Endothelial cell of umbilical vein (primary cell): ENCODE data around the gene TMEM171. TPM values are rescaled to one million over a fixed set of nuclear protein-coding genes. Genes with fewer than 3 reads are reported as not detected.

Experiments
- BruUV-seq: library from RNA; stranded (reverse); fragments of 400-500 nt; replicated peaks from 2 replicates; lab custom pipeline; 2021; lab: Mats Ljungman, UMichigan
- CTCF ChIA-PET: fragments of 300-600, 350-600 bp; sonication (Branson Sonifier 250); formaldehyde crosslinking; loops from one replicate; lab custom pipeline; 2021; ENCODE audit warnings: antibody characterized with exemption, inconsistent platforms; lab: Charles Lee
- POLR2A ChIA-PET: fragments of 300-600, 350-600 bp; sonication (Branson Sonifier 250); formaldehyde crosslinking; loops from one replicate; lab custom pipeline; 2021; ENCODE audit warnings: antibody characterized with exemption, inconsistent platforms; lab: Charles Lee
- DNase-seq: peaks from one replicate; pipeline ENCODE4 v3.0.0-alpha.2; 2011; ENCODE audit warnings: low read depth, low spot score
- FAIRE-seq: peaks from 2 replicates; lab custom pipeline; 2011; peaks lifted over from hg19 to GRCh38; lab: Jason Lieb, UNC
- H2AFZ ChIP-seq: 2 replicates; pipeline ENCODE4 v1.6.0; 2012; ENCODE audit warnings: low read depth, low read length, control low read depth, inconsistent platforms
- H3K27ac ChIP-seq: 2 replicates; pipeline ENCODE4 v1.5.1; 2011; ENCODE audit warnings: low read depth, mild to moderate bottlenecking, control low read depth, low read length, moderate library complexity; ENCODE audit not compliant: insufficient read depth
- H3K27me3 ChIP-seq, 2 experiments: 2 replicates each; pipeline versions ENCODE4 v1.6.0 to v1.6.1; 2011; ENCODE audit warnings: low read length in 2 of 2, mixed read lengths in 1 of 2; ENCODE audit not compliant: control insufficient read depth in 2 of 2, insufficient read depth in 2 of 2
- H3K36me3 ChIP-seq, 2 experiments: 2 replicates in 1 of 2; 3 replicates in 1 of 2; pipeline ENCODE4 v1.5.1; 2011; ENCODE audit warnings: low read length in 2 of 2, mild to moderate bottlenecking in 1 of 2, moderate library complexity in 1 of 2; ENCODE audit not compliant: control insufficient read depth in 2 of 2, insufficient read depth in 2 of 2; ENCODE audit errors: extremely low read depth in 1 of 2
- H3K4me1 ChIP-seq: 3 replicates; pipeline ENCODE4 v1.5.1; 2011; ENCODE audit warnings: mild to moderate bottlenecking, low read length; ENCODE audit not compliant: control insufficient read depth, insufficient read depth; ENCODE audit errors: extremely low read depth
- H3K4me2 ChIP-seq: 2 replicates; pipeline ENCODE4 v1.6.1; 2011; ENCODE audit warnings: low read length, control low read depth, mixed read lengths; ENCODE audit not compliant: insufficient read depth
- H3K4me3 ChIP-seq, 3 experiments: fragments of 200-600 bp in 1 of 3; sonication (generic), shearing (Covaris generic) in 1 of 3; replicated peaks in 1 of 3; 2 replicates each; pipeline ENCODE4 v1.5.1; 2011 to 2016; ENCODE audit warnings: control low read depth in 3 of 3, low read length in 3 of 3, mild to moderate bottlenecking in 2 of 3, inconsistent platforms in 1 of 3, low read depth in 1 of 3, moderate library complexity in 1 of 3; ENCODE audit not compliant: insufficient read depth in 1 of 3
- H3K79me2 ChIP-seq: 2 replicates; pipeline ENCODE4 v1.6.0; 2012; ENCODE audit warnings: low read length, inconsistent platforms; ENCODE audit not compliant: control insufficient read depth, insufficient read depth
- H3K9ac ChIP-seq: replicated peaks from 2 replicates; pipeline ENCODE3; 2011; ENCODE audit warnings: low read length, control low read depth; ENCODE audit not compliant: insufficient read depth; ENCODE audit errors: extremely low read depth
- H3K9me1 ChIP-seq: replicated peaks from 3 replicates; pipeline ENCODE4 v1.6.0; 2011; ENCODE audit warnings: mild to moderate bottlenecking, low read length; ENCODE audit not compliant: control insufficient read depth, insufficient read depth; ENCODE audit errors: extremely low read depth
- H3K9me3 ChIP-seq: replicated peaks from 2 replicates; pipeline ENCODE4 v1.5.1; 2012; ENCODE audit warnings: low read length, inconsistent platforms; ENCODE audit not compliant: control insufficient read depth, insufficient read depth
- H4K20me1 ChIP-seq: replicated peaks from 2 replicates; pipeline ENCODE3; 2011; ENCODE audit warnings: mild to moderate bottlenecking, low read length; ENCODE audit not compliant: control insufficient read depth, insufficient read depth; ENCODE audit errors: extremely low read depth
- CTCF ChIP-seq, 2 donors: IDR thresholded peaks; 1 replicate in 1 of 2; 2 replicates in 1 of 2; pipeline ENCODE4 v1.5.1; 2011; ENCODE audit warnings: low read length in 2 of 2, mild to moderate bottlenecking in 2 of 2, moderate library complexity in 2 of 2, control low read depth in 1 of 2, inconsistent platforms in 1 of 2, low read depth in 1 of 2; ENCODE audit not compliant: insufficient read depth in 1 of 2; ENCODE audit errors: extremely low read depth in 1 of 2
- EZH2 ChIP-seq: IDR thresholded peaks from 2 replicates; pipeline ENCODE4 v1.6.1; 2012; ENCODE audit warnings: borderline replicate concordance, low read depth, mild to moderate bottlenecking, moderate library complexity, low read length, inconsistent platforms; ENCODE audit not compliant: severe bottlenecking
- FOS ChIP-seq: IDR thresholded peaks from 2 replicates; pipeline ENCODE4 v1.6.1; 2011; ENCODE audit warnings: mild to moderate bottlenecking, low read length, moderate library complexity, borderline replicate concordance; ENCODE audit not compliant: insufficient read depth
- GATA2 ChIP-seq: IDR thresholded peaks from 2 replicates; pipeline ENCODE4 v1.7.0; 2011; ENCODE audit warnings: low read depth, mild to moderate bottlenecking, moderate library complexity, mixed read lengths, low read length; ENCODE audit not compliant: insufficient read length, insufficient read depth
- JUN ChIP-seq: IDR thresholded peaks from 2 replicates; pipeline ENCODE4 v1.6.1; 2011; ENCODE audit warnings: borderline replicate concordance, low read depth; ENCODE audit not compliant: insufficient read length, insufficient read depth
- MYC ChIP-seq: IDR thresholded peaks from one replicate; pipeline ENCODE4 v1.6.1; 2011; ENCODE audit warnings: mild to moderate bottlenecking, low read depth, low read length
- POLR2AphosphoS5 ChIP-seq: IDR thresholded peaks from 2 replicates; pipeline ENCODE4 v1.6.1; 2012; ENCODE audit warnings: low read depth, mild to moderate bottlenecking, control low read depth, low read length, moderate library complexity; ENCODE audit not compliant: insufficient read depth
- dilution Hi-C: fragments of 300-500 bp; cut with MboI; formaldehyde crosslinking; loops from one replicate; pipeline ENCODE4 v1.15.0; 2019; ENCODE audit warnings: low sequenced_read_pairs; ENCODE audit not compliant: extremely low pct_ligation_motif_present
- intact Hi-C: fragments of 100-400 bp; cut with micrococcal nuclease; formaldehyde crosslinking; loops from one replicate; pipeline ENCODE4 v1.10.0; 2022
- polyA plus RNA-seq, 4 experiments: library from polyadenylated mRNA; depleted of rRNA in 3 of 4; stranded (reverse) in 3 of 4; unstranded in 1 of 4; fragments of >200 nt; gene quantifications; 2 replicates each; pipeline versions ENCODE4 v1.2.1 to v1.2.3, GENCODE V29; 2011 to 2012; ENCODE audit warnings: missing spikeins in 1 of 4
- total RNA-seq: library from RNA; stranded (reverse); gene quantifications from 2 replicates; pipeline ENCODE4 v1.2.3, GENCODE V29; 2021
- TF ChIP-seq, protein P1 (sequence below): IDR thresholded peaks from 2 replicates; pipeline ENCODE4 v1.6.1; 2011; ENCODE audit not compliant: insufficient read depth, insufficient read length

The TMEM171 gene
- total and polyA plus RNA-seq, 2 donors (not counting 3 experiments of a cell fraction or from before 2014, with no cell fraction given) = 5.6 to 11.7 TPM

DNA sequence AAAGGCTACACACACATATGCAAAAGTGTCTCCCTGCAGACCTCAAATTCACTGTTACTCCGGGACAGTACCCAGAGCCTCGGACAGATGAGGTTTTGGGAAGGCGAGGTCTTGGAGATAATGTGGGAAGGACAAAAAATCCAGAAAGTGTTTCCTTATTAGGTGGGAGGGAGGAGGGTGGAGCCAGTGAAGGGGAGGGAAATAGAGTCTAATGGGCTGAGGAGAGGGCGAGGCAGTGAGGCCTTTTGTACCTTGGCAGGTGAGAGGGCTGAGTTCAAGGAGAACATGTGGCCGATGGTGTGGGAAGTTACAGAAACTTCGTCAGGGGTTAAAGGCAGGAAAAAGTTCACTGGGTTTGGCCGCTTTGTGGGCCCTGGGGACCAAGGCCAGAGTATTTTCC is 30.5 kb downstream of the TMEM171 start:
- peaks cover 0 to 2% of the 10 kb centered on the region in 2 experiments for H3K27me3 ChIP-seq
- peaks cover 20% of the 10 kb centered on the region for H3K4me1 ChIP-seq
- H4K20me1 ChIP-seq = no peaks in the 10 kb centered on the region
- ChIA-PET POLR2A (no interaction called here), CTCF (interaction anchor here (1.2 to 3.2 kb wide), 2 partner anchors 11 to 20 kb away, joined by 7 to 24 read pairs; no protein-coding TSS in a partner anchor)
- no peaks in the 10 kb centered on the region for H3K9me3 ChIP-seq
- BruUV-seq = no TSS peak
- no peak overlapping the region for H3K4me2 ChIP-seq
- H3K27ac ChIP-seq = no peak overlapping the region
- no peaks in the 10 kb centered on the region for H3K9me1 ChIP-seq
- no peaks in the 10 kb centered on the region for H3K79me2 ChIP-seq
- no peak overlapping the region for H3K9ac ChIP-seq
- no peaks in the 10 kb centered on the region for H3K36me3 ChIP-seq
- no peak overlapping the region for H2AFZ ChIP-seq
- dilution Hi-C loops (no loop called here), intact Hi-C loops (no loop called here)
- DNase-seq (no peak), FAIRE-seq (no peak)
- TF ChIP-seq MYC = no peak
- no peak for TF ChIP-seq CTCF (IDR thresholded peaks at IDR 0.05; ENCODE audit: extremely low read depth in 1 of 2, insufficient read depth in 1 of 2, low read depth in 1 of 2, low read length in 2 of 2)
- TF ChIP-seq POLR2AphosphoS5 = no peak
- TF ChIP-seq FOS = no peak
- TF ChIP-seq JUN = no peak
- TF ChIP-seq GATA2 = no peak
- no peak for TF ChIP-seq EZH2
- TF ChIP-seq, protein P1, sequence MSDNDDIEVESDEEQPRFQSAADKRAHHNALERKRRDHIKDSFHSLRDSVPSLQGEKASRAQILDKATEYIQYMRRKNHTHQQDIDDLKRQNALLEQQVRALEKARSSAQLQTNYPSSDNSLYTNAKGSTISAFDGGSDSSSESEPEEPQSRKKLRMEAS = no peak
- H3K4me3 ChIP-seq = no peak overlapping the region
